Ramos (cell line): ENCODE measurements around the gene PPA1.
"Not testable (repeated sequence)": the region's sequence is repeated elsewhere in the genome, so short reads cannot be mapped to it uniquely, and the experiment has no call there.

Experiments used
- in situ Hi-C: fragments of 300-500 bp; cut with MboI; formaldehyde crosslinking; loops from one replicate; pipeline ENCODE4 v1.14.3; 2022; ENCODE audit warnings: low sequenced_read_pairs; ENCODE audit not compliant: unreplicated experiment

The PPA1 gene

DNA sequence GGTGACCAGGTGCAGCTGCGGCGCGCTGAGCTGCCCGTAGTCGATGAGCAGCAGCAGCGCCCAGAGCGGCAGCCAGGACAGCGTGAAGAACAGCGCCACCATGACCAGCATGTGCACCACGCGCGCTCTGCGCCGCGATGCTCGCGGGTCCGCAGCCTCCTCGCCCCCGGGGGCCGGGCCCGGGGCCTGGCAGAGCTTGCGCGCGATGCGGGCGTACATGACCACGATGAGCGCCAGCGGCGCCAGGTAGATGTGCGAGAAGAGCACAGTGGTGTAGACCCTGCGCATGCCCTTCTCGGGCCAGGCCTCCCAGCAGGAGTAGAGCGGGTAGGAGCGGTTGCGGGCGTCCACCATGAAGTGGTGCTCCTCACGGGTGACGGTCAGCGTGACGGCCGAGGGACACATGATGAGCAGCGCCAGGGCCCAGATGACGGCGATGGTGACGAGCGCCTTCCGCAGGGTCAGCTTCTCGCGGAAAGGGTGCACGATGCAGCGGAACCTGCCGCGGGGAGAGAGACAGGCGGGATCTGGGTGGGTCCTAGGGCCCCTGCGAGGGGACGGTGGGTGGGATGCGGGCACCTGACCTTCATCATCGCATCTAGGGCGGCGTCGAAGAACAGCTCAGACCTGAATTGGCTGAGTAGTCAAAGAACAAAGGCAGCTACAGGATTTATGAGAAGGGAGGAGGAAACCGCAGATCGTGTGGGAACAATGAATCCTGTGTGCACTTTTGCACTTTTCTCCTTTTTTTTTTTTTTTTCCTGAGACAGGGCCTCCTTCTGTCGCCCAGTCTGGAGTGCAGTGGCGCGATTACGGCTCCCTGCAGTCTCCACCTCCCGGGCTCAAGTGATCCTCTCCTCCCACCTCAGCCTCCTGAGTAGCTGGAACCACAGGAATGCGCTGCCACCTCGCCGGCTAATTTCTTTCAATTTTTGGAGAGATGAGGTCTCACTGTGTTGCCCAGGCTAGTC, 22.4 kb upstream of the PPA1 start:
- in situ Hi-C loops, result no loop called here

DNA sequence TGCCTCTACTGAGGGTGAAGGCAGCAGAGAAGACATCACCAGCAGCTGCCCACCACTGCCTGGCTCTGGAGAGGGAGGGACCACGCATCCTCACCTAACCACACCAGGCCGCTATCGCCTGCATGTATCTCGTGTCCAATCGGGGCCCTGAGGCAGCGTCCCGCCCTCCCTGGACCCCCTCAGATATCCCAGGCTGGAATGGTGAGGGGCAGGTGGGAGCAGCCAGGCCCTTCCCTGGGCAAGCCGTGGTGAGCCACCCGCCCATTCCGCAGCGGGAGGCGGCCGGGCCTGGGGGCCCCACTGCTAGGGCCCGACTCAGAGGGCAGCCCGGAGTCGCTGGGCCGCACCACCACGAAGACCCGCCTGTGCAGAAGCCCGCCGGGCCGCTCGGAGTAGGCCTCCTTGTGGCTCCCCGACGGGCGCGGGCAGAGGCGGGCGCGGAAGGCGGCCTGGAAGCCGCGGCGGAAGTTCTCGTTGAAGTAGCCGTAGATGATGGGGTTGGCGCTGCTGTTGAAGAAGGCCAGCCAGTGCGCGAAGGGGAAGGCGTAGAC, 21.6 kb upstream of the PPA1 start:
- in situ Hi-C loops, result no loop called here

DNA sequence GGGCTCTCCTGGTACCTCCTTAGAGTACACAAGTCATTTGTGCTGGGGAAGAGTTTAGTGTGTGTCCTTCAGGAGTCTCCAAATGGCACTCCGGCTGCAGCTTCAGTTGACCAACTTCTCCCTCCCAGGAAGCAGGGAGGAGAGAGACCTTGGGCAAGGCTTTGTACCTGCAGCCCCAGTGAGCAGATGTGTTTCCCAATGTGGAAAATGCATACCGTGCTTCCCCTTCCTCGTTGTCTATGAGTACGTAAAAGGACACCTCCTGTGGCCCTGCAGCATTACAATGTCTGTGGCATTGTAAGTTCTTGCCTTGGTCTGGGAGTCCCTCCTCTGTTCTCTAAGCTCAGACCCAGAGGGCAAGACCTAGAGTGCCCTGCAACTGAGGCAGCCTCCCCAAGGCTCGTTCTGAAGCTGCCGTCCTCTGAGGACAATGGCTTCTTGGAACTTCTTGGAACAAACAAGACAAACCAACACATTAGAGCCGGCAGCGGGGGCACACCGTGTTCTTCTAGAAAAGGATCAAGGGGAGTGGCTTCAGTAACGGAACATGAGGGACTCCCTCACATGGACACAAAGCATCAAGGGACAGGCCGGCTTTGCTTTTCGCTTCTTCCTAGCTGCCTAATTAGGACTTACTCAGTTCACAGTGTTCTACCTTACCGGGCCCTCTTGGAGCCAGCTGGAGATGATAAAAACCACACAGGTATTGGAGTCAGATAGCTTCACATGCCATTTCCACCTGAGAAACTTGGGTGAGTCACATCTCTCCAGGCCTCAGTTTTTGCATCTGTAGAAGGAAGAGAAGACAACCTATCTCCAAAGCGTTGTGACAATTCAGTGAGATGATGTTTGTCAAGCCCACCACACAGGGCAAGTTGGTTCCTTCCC, 20.9 kb upstream of the PPA1 start:
- in situ Hi-C loops, result no loop called here

DNA sequence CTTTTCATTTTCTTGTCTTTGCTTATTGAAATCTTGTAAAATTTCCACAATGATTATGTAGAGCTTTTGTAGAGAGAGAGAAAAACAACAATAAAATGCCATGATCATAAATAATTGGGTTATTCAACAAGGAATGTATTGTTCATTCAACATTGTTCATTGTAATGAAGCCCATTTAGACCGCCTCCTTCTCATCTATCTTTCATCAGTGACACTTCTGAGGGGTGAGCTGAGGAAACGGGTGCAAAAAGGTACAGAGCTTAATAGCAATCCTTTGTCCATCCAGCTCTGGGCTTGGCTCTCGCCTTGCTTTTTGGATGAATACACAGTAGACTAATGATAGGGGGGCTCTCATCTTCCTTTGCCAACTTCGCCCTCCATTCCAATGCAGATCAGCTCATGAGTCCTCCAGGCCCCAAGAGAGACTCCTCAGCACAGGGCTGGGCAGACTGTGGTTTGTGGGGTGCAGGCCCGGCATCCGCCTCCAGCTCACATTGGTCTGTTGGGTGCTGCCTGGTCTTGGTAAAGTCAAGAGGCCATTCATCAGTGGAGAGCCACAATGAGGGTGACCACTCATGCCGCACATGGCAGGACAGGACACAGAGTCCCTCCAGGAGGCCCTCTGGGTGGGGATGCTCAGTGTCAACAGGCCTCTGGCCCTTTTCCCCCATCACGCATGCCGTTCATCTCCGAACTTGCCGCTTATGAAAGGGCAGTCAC, 17.9 kb upstream of the PPA1 start:
- in situ Hi-C loops, result no loop called here

DNA sequence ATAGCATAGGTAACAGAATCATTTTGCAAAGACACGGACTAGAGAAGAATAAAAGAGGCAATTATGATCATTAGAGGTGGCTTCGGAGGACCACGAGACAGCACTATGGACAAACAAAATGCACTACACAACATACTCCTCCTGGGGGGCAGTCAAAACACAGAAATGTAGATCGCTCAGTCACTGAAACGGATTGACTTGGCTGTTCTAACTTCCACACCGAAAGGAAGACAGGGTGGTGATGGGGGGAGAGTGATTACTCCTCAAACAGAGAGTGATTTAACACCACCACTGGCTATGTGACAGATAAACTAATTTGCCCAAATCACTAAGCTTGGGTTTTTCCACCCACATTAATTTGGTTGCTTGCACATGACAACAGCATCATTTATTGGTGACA, 14.1 kb upstream of the PPA1 start:
- in situ Hi-C loops, result no loop called here

DNA sequence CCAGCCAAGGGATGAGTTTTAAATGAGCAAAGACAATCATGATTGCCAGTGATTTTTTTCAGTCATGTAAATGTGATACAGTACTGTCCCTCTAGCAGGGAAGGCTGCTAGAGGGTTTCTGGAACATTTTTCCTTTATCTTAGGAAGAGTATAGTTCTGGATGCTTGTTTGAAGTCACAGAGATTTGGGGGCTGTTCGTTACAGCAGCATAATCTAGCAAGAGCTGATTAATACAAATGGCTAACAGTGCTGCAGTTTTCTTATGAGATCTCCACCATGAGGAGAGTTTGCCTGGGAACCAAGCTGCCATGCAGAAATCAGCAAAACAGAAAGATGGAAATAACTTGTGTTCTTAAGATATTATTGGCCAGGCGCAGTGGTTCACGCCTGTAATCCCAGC, 7.9 kb upstream of the PPA1 start:
- in situ Hi-C loops, result no loop called here

DNA sequence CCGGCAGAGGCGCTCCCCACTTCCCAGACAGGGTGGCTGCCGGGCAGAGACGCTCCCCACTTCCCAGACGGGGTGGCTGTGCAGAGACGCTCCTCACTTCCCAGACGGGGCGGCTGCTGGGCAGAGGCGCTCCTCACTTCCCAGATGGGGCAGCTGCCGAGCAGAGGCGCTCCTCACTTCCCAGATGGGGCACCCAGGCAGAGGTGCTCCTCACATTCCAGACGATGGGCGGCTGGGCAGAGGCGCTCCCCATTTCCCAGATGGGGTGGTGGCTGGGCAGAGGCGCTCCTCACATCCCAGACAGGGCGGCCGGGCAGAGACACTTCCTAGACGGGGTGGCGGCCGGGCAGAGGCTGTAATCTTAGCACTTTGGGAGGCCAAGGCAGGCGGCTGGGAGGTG, 6.8 kb upstream of the PPA1 start:
- in situ Hi-C loops, result not testable (repeated sequence)

DNA sequence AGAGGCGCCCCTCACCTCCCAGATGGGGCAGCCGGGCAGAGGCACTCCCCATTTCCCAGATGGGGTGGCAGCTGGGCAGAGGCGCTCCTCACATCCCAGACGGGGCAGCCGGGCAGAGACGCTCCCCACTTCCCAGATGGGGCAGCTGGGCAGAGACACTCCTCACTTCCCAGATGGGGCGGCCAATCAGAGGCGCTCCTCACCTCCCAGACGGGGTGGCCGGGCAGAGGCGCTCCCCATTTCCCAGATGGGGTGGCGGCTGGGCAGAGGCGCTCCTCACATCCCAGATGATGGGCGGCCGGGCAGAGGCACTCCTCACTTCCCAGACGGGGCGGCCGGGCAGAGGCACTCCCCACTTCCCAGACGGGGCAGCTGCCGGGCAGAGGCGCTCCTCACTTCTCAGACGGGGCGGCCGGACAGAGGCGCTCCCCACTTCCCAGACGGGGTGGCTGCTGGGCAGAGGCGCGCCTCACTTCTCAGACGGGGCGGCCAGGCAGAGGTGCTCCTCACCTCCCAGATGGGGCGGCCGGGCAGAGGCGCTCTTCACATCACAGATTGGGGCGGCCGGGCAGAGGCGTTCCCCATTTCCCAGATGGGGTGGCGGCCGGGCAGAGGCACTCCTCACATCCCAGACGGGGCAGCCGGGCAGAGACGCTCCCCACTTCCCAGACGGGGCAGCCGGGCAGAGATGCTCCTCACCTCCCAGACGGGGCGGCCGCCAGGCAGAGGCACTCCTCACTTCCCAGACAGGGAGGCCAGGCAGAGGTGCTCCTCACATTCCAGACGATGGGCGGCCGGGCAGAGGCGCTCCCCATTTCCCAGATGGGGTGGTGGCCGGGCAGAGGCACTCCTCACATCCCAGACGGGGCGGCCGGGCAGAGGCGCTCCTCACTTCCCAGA, 6.1 kb upstream of the PPA1 start:
- in situ Hi-C loops, result not testable (repeated sequence)

DNA sequence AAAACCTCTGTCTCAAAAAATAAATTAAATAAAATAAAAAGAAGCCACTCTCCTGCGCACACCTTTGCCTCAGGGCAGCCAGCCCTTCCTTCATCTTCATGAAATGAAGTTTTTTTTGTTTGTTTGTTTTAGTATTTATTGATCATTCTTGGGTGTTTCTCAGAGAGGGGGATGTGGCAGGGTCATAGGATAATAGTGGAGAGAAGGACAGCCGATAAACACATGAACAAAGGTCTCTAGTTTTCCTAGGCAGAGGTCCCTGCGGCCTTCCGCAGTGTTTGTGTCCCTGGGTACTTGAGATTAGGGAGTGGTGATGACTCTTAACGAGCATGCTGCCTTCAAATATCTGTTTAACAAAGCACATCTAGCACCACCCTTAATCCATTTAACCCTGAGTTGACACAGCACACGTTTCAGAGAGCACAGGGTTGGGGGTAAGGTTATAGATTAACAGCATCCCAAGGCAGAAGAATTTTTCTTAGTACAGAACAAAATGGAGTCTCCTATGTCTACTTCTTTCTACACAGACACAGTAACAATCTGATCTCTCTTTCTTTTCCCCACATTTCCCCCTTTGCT, 4.8 kb upstream of the PPA1 start:
- in situ Hi-C loops, result not testable (repeated sequence)

DNA sequence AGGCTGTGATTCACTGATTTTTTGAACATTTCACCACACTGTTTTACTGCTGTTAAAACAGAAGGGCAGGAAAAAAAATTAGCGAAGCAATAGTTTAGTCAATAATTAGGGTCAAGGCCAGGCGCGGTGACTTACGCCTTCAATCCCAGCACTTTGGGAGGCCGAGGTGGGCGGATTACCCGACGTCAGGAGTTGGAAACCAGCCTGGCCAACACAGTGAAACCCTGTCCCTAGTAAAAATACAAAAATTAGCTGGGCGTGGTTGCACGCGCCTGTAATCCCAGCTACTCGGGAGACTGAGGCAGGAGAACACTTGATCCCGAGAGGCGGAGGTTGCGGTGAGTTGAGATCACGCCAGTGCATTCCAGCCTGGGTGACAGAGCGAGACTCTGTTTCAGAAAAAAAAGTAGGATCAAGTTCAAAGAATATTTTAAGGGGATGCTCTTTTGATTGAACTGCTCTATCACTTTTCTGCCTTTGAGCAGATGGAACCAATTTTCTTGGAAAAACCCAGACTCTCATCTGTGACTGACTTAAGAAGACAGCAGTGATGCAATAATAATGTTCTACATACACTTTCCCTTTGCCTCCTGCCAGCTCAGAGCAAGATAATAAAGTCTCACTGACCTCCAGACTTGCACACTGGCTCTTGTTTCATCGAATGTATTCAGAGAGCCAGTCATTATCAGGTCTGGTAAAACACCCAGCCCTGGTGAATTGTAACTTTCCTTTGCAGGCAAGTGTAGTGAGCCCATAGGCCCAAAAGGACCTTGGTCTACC, 1.6 kb upstream of the PPA1 start:
- in situ Hi-C loops, result no loop called here

DNA sequence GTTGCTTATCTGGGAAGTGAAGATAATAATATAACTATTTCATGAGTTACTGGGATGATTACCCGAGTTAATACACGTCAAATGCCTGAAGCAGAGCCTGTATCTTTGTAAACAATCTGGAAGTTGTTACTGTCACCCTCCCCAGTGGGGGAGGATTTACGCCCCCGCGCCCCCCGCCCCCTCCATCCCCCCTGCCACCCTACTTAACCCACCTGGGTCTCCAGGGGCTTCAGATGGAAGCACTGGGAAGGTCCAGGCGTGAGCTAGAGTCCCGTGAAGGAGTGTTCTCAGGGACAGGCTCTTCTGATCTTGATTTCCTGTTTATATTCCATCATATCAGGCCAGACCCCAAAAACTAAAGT, 691 bp upstream of the PPA1 start:
- in situ Hi-C loops, result no loop called here

DNA sequence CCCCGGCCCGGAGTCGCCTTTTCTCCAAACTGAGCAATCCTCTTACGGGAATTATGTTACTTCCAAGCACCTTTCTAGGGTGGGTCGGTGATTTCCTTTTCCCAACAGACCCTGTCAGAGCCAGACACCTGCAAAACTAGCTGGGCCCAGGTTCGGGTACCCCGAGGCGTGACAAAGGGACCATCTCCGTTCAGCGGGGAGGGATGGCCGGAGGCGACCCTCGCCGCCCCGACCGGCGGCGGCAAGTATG, 445 bp downstream of the PPA1 start:
- in situ Hi-C loops, result no loop called here

DNA sequence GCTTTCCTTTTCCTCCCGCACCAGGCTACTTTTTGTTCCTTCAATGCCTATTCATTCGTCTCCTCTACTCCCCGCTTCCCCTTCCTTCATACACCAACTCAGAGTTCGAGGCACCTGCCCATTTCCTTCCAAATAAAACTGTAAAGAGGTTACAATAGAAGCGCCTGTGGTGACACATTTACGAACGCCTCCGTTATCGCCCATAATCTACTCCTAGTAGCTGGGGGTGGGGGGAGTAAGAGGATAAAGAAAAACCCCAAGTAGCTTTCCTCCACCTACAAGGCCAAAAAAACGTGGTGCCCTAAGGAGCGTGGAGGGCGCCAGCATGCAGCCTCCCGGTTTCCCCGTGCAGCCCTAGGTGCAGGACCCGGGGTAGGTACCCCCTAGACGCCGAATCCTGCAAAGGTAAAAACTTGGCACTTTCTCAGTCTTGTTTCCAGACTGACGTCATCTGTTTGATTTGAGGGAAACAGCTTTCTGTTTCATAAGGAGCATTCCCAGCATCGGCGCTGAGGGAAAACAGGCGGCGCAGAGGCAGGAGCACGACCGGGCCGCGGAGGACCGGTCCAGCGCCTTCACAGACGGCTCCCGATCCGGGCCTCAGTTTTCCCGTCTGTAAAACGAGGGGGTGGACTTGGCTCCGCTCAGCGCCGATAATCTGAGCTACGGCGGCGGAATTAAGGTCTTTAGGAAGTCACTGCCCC, 922 bp downstream of the PPA1 start:
- in situ Hi-C loops, result no loop called here

DNA sequence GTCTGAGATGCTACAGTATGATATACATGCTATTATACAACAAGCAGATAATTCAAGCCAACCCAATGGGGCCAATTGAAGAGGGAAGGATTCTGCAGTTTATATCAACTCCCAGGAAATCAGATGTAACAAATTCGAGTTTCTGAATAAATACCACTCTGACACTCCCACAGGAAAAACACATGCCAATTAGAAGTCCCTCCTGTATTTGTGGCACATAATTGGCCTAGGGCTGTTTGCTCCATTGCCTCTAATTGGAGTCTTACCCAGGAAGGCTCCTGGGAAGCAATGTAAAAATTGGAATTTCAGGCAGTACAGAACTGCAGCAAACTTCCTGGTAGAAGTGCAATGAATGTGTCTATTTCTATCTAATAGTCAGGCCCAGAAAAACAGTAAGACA, 4.7 kb downstream of the PPA1 start:
- in situ Hi-C loops, result no loop called here

DNA sequence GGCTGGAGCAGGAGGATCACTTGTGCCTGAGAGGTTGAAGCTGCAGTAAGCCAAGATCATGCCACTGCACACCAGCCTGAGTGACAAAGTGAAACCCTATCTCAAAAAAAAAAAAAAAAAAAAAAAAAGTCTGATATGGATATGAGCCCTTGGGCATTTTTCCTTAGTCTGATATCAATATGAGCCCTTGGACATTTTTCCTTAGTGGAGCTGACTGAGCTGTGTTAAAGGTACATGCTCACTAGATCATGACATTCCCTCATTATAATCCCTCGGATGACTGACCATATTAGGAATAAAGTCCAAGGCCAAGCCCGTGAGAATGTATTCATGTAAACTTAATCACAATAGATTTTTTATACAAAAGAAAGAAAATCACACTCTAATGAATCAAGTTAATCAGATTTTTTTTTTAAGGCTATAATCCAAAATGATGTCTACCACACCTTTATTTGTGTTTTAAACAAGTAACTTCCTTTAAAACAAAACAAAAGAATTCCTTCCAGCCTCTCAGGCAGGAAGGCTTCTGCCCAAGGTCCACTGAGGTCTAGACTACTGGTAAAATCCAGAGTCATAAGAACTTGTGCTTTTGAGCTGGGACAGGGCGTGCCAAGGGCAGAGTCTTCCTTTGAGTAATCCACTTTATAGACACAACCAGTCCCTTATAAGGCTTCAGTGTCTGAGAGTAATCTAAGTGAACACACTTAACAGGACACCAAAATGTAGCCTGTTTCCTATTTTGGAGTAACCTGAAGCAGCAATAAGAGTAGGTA, 5.5 kb downstream of the PPA1 start:
- in situ Hi-C loops, result no loop called here

DNA sequence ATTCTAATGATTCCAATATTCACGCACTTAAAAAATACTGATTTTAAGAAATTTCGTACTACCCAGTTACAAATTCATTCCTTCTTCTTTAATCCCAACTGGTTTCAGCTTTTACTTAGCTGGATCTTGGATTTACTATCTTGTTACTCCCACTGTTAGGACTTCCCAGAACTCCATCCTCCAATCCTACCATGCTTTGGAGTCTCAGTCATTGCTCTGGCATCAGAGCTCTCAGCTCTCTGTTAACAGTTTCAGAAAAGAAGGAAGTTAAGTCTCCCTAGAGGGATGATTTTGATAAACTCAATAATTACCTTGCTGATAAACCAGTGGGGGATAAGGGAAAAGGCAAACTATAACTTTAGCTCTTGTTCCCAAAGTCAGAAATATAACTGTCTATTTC, 9.5 kb downstream of the PPA1 start:
- in situ Hi-C loops, result no loop called here

DNA sequence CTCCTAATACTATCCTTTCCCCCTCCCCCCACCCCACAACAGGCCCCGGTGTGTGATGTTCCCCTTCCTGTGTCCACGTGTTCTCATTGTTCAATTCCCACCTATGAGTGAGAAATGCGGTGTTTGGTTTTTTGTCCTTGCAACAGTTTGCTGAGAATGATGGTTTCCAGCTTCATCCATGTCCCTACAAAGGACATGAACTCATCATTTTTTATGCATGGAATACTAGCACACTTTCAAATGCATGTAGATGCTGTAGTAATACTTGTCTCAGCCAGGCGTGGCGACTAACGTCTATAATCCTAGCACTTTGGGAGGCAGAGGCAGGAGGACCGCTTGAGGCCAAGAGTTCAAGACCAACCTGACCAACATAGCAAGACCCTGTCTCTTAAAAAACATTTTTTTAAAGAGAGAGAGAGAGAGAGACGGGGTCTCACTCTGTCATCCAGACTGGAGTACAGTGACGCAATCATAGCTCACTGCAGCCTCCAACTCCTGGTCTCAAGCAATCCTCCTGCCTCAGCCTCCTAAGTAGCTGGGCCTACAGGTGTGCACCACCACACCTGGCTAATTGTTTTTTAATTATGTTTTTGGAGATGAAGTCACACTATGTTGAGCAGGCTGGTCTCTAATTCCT, 10.3 kb downstream of the PPA1 start:
- in situ Hi-C loops, result not testable (repeated sequence)
